Activated CD4-positive, alpha-beta T cell treated with anti-CD3 and anti-CD28 coated beads, Interleukin-2, amount 50 U/mL, for 16 hours (primary cell): ENCODE measurements around the gene GTPBP1.

Experiments
- DNase-seq: peaks from one replicate; pipeline ENCODE4 v3.0.0-alpha.2; 2020

The GTPBP1 gene

DNA sequence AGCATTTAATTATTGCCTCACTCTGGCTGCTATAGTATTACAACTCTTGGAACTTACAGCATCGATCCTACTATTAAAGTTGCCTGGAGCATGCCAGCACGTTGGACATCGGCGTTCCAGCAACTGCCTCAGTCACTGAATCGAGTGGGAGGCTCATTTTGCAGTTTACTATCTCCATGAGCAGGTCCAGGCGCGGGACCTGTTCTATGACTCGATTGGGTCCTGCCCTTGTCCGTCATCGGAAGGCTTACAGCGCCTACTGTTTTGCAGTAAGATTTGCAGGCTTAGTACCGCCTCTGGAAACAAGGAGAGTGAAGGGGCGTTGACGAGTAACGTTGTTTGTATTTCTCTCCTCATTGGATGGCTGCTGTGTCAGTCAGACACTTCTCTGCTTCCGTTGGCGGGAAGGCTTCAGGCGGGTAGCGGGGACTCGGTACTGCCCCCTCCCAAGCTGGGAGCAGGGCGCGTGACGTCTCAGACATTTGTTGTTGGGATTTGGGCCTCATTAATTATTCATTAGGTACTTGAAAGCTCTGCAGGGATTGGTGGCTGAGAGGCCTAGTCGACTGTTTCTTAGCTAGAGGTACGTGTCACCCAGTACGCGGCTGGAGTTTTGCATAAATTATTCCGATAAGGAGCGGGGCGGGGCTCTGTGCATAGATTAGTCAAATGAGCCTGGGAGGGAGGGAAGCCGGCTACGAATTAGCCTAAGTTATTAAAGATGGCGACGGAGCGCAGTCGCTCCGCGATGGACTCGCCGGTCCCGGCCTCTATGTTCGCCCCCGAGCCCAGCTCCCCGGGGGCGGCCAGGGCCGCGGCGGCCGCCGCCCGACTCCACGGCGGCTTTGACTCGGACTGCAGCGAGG is at the start of gene GTPBP1:
Gene GTPBP1 (plus strand): TSS at position 710 of the 866 bp plus-strand sequence. CDS start 12 bp downstream, at position 722.
- peak; percentile 100 for DNase-seq

DNA sequence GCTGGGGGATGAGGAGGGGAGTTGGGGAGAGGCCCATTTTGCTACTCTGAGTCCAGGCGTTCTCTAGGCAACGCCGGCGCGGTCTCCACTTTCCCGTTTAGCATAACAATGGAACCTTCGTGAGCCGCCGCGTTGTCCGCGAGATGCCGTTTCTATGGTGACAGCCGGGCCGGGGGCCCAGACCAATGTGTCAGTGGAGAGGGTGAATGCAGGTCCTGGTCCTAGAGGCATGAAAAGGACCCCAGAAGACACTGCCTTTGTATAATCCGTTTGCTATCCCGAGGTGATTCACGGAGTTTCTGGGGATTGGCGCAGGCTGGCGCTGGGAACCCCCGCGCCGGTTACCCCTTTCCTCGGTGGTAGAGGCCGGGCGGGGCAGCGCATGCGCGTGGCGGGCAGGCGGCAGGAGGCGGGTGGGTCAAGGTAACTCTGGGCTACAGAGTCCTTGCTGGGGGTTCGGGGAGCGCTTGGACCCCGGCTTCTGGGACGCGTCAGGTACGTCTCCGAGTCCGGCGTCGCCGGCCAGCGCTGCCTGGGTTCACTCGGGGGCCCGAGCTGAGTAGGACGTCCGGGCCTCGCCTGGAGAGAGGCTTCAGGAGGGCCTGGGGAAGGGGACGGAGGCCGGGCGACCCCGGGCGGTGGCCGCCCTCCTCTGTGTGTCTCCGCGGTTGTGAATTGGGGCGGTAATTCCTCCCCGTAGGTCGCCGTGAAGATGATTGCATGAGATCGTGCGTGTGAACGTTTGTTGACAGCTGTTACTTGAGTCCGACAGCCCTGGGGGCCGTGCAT is 49.3 kb upstream of the GTPBP1 start, which contains the start of the genes CBY1 and FAM227A:
Gene CBY1 (plus strand): TSS at position 383 of the 789 bp plus-strand sequence. CDS start 11,417 bp downstream, outside the sequence.
Gene FAM227A (minus strand): TSS at position 137 of the 789 bp plus-strand sequence. CDS start 6,224 bp downstream, outside the sequence.
- peak; percentile 87 for DNase-seq

DNA sequence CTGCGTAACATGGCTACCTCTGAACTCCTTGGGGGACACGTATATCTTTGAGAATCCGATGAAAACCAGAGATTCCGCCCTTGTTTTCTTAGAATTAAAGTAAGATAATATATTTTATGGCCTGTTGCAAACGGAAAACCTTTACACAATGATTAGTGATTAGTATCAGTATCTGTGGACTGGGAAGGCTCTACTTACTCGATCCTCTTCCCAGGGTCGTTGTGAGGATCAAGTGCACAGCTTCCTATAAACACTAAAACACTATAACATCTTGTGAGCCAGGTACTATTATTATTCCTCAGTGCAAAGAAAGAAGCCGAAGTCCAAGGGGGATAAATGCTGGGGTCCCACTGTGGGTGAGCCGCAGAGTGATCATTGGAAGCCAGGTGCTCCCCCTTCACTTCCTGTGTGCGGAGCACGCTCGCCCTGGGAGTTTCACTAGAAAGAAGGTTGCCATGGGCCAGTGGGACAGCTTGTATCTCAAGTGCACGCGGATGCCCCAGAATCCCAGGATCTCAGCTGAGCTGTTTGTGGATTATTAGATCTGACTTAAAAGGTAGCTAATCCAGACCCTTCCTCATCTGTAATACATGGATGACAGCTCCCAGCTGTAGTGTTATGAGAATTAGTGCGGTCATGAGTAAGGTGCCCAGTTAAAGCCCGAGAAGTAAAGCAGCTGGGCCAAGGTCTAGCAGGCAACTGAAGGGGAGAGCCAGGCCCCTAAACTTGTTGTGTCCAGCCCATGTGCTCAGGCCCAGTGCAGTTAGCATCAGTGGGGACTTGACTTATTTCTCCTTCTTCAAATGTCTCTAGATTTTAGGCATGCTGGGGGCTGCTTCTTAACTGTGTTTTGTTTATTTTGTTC is 48.5 kb upstream of the GTPBP1 start:
- peak; percentile 53 for DNase-seq

DNA sequence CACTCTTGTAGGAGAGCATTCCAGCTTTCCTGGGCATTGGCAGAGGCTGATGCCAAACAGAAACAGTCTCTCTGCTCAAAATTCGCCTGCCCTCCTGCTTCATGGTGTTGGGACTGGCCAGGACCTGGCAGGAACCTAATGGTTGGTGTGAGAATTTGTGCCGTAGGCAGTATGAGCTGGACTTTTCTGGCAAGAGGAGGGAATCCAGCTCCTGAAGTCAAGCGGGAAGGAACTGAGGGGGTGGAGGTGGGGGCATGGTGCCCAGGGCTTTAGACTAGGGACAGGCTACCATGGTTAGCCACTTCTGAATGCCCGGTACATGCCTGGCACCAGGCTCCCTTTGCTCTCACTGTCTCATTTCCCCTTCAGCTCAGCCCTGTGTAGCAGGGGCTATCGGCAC is 30.9 kb upstream of the GTPBP1 start:
- DNase-seq, result no peak

DNA sequence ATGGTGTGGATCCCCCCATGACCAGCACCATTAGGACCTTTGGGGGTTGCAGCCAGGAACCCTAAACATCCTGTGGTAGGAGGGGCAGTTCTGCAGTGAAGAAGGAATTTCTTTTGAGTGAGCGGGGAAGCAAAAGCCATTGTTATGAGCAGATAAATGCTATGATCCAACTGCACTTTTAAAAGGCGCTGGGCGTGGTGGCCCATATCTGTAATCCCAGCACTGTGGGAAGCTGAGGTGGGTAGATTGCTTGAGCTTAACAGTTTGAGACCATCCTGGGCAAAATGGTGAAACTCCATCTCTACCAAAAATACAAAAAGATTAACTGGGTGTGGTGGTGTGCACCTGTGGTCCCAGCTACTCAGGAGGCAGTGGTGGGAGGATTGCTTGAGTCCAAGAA is 29.9 kb upstream of the GTPBP1 start:
- DNase-seq, result no peak

DNA sequence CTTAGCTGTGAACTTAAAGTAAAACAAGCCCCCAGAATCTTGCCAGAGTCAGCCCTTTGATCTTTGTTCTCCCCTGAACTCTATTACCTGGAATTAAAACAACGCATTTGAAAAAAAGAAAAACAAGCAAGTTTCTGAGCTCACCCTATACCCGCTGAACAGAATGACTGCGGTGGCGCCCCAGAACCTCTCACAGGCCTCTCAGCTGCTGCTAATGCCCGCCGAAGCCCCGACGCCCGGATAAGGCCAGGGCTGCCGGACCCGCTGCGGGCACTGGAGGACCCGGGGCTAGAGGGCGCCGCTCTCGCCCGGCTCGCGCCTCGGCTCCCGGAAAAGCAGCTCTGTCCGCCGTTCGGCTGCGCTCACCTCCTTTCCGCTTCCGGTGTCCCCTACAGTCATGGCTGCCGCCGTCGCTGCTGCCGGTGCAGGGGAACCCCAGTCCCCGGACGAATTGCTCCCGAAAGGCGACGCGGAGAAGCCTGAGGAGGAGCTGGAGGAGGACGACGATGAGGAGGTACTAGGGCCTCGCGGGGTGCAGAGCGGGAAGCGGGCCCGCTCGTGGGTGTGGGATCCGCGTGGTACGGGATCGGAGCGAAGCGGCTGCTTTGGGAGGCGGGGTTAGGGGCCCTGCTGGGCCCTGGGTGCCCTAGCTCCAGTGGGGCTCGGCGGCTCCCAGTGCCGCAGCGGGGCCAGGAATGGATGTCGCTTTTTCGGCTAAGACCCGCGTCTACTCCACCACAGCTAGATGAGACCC is 24.0 kb upstream of the GTPBP1 start, which contains the start of gene TOMM22:
Gene TOMM22 (plus strand): TSS at position 376 of the 754 bp plus-strand sequence. CDS start 22 bp downstream, at position 398.
- DNase-seq, result peak; percentile 92

DNA sequence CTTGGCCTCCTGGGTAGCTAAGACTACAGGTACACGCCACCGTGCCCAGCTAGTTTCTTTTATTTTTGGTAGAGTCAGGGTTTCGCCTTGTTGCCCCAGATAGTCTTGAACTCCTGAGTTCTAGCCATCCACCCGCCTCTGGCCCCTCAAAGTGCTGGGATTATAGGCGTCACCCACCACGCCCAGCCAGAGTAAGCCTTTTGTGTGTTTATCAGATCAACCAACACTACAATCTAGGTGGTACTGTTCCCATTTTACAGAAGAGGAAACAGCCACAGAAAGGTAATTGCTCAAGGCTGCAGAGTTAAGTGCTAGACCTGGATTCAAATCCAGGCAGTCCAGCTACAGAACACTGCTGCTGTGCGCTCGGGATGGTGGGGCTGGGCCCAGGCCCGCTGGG is 20.8 kb upstream of the GTPBP1 start:
- no peak for DNase-seq

DNA sequence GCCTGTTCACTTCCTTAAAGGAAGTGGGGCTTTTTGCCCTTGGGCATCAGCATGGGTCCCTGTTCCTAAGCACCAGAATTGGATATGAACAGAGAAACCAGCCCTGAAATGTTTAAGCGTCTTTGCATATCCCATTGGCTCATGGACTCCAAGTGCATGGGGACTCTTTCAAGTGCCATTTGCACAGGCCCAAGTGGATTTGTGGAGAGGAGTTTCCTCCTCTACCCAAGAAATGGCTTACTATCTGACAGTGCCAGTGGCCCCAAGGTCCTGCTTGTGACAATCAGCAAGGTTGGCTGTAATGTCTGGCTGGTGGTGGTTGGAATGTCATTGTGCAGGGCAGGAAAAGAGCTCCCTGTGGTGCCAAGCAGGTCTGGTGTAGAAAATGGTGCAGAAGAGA is 20.0 kb upstream of the GTPBP1 start:
- DNase-seq, result no peak

DNA sequence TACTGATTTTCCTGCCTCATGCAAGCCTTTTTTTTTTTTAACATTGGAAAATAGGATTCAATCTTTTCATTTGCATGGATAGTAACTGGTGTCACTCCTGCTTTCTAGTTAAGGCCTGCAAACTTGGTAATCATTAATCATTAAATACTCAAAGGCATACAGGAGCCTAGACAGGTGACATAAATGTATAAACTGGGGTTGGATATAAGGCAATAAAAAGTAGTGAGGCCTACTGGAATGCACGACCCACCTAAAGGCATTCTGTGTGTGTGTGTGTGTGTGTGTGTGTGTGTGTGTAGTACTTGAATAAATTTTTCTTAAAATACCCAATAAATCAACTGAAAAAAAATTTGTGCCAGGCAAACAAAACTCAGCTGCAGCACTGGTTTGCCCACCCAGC is 16.1 kb upstream of the GTPBP1 start:
- DNase-seq, result no peak

DNA sequence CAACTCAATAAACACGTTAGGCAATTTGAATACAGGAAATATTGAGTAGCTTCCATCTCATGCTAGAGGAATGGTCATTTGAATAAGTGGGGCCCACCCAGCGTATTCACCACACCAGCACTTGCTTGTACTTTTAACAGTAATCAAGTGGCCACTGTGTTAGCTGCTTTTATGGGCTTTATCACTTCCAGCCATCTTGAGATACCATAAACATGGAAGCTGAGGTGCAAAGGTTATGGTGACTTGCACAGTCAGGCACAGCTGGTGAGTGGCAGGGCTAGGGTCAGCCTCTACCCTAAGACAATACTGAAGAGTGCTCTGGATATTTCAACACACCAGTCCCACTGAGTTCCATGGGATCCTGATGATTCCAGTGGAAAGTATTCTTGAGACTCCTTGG is 11.7 kb upstream of the GTPBP1 start:
- DNase-seq, result no peak

DNA sequence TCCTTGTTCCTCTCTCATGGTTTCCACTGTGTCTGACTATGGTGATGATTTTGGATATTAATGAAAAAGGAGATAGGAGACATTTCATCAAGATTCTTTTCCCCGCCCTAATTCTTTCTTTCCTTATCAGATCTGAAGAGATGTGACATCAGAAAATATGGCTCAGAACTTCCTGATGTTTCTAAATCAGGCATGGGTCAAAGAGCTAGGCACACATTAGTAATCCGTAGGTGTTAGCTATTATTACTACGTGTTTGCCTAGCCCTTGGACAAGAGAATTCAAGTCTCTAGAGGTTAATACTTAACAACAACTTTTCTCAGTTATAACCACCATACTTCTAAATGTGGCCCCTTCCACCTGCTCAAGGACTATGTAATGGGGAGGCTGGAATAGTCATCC is 10.8 kb upstream of the GTPBP1 start:
- DNase-seq, result no peak

DNA sequence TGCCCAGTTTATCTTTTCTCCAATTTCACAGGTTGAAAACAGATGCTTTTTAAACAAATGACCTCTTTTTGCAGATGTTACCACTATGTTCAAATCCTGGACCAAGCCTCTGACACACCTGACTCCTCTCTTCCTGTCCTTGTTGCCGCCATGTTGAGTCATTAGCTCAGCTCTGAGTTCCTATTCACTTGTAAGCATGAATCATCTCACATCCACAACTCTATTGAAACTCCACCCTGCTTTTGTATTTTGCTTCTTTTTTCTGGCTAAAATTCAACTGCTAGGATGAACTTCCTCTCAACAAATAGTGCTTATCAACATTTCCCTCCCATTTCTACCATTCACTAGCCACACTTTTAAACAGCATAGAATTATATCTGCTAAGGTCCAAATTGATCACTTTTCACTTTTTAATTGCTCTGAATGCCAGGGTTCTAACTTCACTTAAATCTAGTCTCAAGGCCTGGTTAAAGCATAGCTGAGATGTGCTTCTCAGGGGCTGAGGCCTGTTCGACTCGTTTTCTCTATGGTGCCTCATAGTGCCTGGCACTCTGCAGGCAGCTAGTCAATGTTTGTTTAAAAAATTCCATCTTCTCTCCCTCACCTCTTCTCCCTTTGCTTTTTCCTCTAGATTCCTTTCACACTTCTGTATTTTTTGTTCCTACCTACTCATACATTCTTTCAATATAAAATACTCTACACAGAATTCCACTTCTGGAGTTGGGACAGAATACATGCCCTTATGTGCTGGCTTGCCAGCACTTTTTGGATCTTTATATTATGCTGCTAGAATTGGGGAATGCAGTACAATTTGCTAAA is 8.9 kb upstream of the GTPBP1 start:
- DNase-seq, result peak; percentile 76

DNA sequence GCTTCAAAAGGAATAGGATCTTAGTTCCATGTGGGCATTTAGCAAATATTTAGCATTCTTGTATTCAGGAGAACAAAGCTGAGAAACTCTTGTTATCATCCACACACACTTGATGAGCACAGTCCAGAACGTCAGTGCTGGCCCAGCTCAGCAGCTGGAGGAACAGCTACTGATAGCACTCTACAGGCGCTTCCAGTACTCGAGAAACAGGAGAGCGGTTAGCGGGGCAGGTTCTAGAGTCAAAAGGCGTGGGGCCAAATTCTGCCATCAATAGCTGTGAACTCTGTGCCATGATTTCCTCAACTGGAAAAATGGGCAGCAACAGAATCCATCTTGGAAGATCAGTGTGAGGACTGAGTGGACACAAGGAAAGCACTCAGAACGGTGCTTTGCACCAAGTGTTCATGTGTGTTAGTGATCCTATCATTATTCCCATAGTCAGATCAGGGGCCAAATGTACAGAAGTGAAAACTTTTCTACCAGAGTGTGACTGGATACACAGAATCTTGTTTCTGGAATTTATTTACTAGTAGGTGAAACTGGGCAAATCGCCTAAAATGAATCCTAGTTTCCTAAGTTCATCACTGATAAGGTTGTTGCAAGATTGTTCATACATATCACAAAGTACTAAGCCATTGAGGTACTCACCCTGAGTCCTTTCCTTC is 8.2 kb upstream of the GTPBP1 start:
- DNase-seq, result no peak

DNA sequence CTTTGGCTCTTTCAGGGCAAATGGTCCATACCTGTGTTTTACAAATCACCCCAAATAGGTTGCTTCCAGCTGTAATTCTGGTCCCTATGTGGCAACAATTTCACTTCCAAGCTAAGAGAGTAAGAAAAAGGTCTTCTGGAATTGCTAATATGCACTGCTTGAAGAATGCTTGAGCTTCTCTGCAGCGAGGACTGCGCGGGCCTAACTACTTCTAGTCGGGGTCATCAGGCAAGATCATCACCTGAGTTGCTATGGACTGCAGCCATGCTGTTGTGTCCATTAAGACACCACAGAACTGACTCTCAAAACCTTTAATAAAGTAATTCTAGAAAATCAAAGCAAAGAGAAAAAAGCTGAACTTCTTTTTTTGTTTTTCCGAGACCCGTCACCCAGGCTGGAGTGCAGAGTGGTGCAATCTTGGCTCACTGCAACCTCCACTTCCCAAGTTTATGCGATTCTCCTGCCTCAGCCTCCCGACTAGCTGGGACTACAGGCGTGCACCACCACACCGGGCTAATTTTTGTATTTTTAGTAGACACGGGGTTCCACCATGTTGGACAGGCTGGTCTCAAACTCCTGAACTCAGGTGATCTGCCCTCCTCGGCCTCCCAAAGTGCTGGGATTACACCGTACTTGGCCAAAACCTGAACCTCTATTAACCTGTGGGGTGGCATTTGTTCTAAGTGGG is 7.2 kb upstream of the GTPBP1 start:
- no peak for DNase-seq

DNA sequence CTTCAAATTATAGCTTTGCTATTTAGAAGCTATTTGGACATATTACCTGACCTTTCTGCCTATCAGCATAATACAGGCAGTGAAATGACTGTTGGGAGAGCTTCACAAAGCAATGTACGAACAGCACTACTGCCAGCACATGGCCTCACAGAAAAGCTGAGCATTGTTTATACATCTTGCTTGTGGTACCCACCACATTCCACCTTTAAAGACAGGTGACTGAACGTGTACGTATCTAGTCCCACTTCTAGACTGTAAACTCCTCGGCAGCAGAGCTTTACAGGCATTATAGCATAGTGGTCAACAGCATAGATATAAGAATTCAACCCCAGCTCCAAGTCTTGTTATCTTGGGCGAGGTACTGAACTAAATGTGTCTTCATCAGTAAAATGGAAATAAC is 6.6 kb upstream of the GTPBP1 start:
- no peak for DNase-seq

DNA sequence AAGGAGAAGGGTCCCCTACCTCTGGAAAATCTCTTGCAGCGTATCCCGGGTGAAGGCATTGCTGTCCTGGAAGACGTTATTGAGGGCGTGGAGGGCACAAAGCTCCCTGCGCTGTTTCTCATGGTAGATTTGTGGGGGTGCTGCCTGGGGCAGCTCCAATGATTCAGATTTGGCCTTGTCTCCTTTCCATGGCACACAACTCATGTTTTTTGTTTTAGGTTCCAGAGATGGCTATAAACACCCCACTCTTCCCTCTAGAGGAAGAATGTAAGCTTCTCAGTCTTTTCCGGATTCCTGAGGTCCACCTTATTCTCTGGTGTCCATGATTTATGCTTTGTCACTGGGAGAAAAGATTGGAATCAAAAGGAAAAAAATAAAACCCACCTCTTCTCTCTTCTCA is 6.0 kb upstream of the GTPBP1 start:
- no peak for DNase-seq

DNA sequence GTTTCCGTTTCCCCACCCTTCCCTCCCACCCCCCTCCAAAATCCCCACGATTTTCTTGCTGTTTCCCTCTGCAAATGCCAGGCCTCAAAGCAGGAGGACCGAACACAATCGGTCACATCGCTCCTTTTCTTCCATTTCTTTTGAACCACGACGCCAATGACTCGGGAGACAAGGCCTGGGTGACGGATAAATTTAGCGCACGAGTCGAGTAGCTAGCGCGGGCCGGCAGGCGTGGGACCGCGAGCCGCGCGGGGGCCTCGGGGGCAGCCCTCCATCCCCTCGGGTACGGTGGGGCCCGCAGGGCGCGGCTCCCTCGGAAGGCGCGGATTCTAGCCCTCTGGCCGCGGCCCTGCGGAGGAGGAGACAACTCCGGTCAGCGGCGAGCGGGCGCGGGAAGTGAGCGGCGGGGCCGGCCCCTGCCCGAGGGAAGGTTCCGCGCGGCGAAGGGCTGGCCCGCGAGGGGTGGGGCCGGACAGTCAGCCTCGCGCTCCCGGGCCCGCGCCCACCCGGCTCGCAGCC is 5.4 kb upstream of the GTPBP1 start:
- DNase-seq, result no peak

DNA sequence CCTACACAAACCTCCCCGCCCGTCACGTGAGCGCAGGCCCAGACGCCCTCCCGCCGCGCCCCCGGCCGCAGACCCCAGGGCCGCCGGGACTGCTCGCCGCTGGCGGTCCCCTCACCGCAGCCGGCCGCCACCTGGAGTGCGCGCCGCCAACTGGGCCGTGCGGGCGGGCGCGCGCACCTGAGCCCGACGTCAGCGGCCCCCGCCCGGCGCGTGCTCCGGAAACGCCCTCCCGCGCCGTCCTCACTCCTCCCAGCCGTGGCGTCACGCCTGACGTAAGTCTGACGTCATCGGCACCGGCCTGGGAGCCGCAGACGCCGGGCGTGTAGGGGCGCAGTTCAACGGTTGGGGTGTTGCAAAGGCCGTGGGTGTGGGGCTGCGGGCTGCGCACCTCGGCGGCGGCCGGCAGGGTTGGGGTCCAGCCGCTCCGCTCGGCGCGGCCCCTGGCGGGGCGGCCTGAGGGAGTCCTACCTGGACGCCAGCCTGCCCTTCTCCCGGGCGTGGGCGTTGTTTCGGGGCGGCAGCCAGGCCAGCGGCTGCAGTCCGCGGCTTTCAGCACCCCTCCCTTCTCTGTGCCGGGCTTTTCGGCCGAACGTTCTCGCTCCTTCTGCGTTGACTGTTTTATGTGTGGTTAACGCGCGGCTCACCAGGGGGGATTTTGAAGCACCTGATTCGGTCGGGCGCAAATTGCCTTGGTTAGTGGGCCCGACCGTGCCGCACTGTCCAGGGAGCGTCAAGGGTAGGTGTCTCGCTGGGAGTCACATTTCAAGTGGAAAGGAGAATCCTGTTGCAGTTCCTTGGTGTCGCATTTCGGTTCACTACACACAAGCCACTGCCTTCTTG is 4.7 kb upstream of the GTPBP1 start, which contains the start of gene JOSD1:
Gene JOSD1 (minus strand): TSS at position 155 of the 840 bp plus-strand sequence. CDS start 956 bp downstream, outside the sequence.
- peak; percentile 96 for DNase-seq
